Heart left ventricle (tissue), 13 donors: ENCODE results near the gene GCHFR.

Experiments
- POLR2A ChIP-seq, 2 donors: fragments of 450-650 bp; IDR thresholded peaks; one replicate each; pipeline ENCODE4 v1.6.1; 2017; ENCODE audit warnings: antibody characterized with exemption in 2 of 2, mild to moderate bottlenecking in 2 of 2, moderate library complexity in 2 of 2
- TF ChIP-seq, protein P1 (sequence below), 12 donors: fragments of 200-600 bp; sonication (generic) in 4 of 12; IDR thresholded peaks; one replicate each; pipeline versions ENCODE4 v1.5.0 to v1.8.0; 2018 to 2022; ENCODE audit warnings: antibody characterized with exemption in 12 of 12, mild to moderate bottlenecking in 5 of 12
- donor health status: ischemic (EF 13 %, LVEDD 7.1; RV severe dilation, severe dysfunction).
- donor health status: DM: no; HTN: yes; CAD: no.
- donor health status: DM: no; HTN: no; CAD: no.
- donor health status: ischemic (EF 25% LVEDD 6.9; RV normal size, moderate dysfunction).
- donor health status: ischemic (EF 25% LVEDD 5.7; RV mildly dilated, moderate dysfunction).
- donor health status: ischemic (EF 35%, LVEDD 5.7; RV mildly dilated, moderate dysfunction).
- donor health status: nonischemic (EF 11% LVEDD 7.7; RV severe dilation, severe dysfunction).
- donor health status: DM: yes; HTN: yes; CAD: no.
- donor health status: PGD.
- donor health status: ischemic (EF 29% LVEDD 5.4; RV normal size, mild dysfunction).
- donor health status: nonischemic (EF 23%, LVEDD 6.1; RV moderate dilation, normal function).

GRCh38 chr15:40807028-40807887, 43.4 kb downstream of the GCHFR start, which contains the start of the genes DNAJC17 and ZFYVE19:
- TF ChIP-seq, protein P1, sequence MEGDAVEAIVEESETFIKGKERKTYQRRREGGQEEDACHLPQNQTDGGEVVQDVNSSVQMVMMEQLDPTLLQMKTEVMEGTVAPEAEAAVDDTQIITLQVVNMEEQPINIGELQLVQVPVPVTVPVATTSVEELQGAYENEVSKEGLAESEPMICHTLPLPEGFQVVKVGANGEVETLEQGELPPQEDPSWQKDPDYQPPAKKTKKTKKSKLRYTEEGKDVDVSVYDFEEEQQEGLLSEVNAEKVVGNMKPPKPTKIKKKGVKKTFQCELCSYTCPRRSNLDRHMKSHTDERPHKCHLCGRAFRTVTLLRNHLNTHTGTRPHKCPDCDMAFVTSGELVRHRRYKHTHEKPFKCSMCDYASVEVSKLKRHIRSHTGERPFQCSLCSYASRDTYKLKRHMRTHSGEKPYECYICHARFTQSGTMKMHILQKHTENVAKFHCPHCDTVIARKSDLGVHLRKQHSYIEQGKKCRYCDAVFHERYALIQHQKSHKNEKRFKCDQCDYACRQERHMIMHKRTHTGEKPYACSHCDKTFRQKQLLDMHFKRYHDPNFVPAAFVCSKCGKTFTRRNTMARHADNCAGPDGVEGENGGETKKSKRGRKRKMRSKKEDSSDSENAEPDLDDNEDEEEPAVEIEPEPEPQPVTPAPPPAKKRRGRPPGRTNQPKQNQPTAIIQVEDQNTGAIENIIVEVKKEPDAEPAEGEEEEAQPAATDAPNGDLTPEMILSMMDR (IDR thresholded peaks at IDR 0.05), result peak in 3 of 12 donors; percentile 7 to 19 (median 10)
- peak in 1 of 2 donors; percentile 66 for TF ChIP-seq POLR2A (IDR thresholded peaks at IDR 0.05)
